Ovary (tissue), 9 donors: Measurements from ENCODE around the gene RDH8. TPM values are rescaled to one million over a fixed set of nuclear protein-coding genes. Genes with fewer than 3 reads are reported as not detected.

Experiments used
- DNase-seq, 5 donors: peaks; one replicate each; pipeline ENCODE4 v3.0.0-alpha.2; 2019 to 2020
- H3K27ac ChIP-seq, 2 donors: fragments of 200-600 bp; one replicate each; pipeline versions ENCODE4 v1.5.1 to v1.8.0; 2019 to 2022
- H3K27me3 ChIP-seq: fragments of 200-600 bp; one replicate; pipeline ENCODE4 v1.8.0; 2022
- H3K36me3 ChIP-seq: fragments of 200-600 bp; sonication (generic); one replicate; pipeline ENCODE4 v1.5.1; 2019
- H3K4me1 ChIP-seq: one replicate; pipeline ENCODE4 v1.8.1; 2013; ENCODE audit warnings: mild to moderate bottlenecking, moderate library complexity; ENCODE audit not compliant: insufficient read depth
- H3K4me3 ChIP-seq: fragments of 200-600 bp; sonication (generic); one replicate; pipeline ENCODE4 v1.5.1; 2017
- H3K9me3 ChIP-seq, 2 donors: fragments of 200-600 bp in 1 of 2; sonication (generic) in 1 of 2; one replicate each; pipeline versions ENCODE4 v1.5.1 to v1.8.1; 2013 to 2019; ENCODE audit warnings: mild to moderate bottlenecking in 1 of 2, moderate library complexity in 1 of 2
- EP300 ChIP-seq: sonication (generic); formaldehyde crosslinking; IDR thresholded peaks from one replicate; pipeline ENCODE4 v1.6.1; 2017; ENCODE audit warnings: antibody characterized with exemption
- POLR2A ChIP-seq: fragments of 450-650 bp; IDR thresholded peaks from one replicate; pipeline ENCODE4 v1.6.1; 2017; ENCODE audit warnings: antibody characterized with exemption, mild to moderate bottlenecking, moderate library complexity
- WGBS, 3 donors: extraction: QIAGEN DNeasy Blood & Tissue Kit in 1 of 3; methylation state at CpG; one replicate each; pipeline versions ENCODE4 v1.1.5 to v1.1.7; 2013 to 2017; 5-methylcytosine and 5-hydroxymethylcytosine counted together
- intact Hi-C, 4 donors: fragments of 100-400 bp; cut with DNase I; formaldehyde crosslinking; loops; one replicate each; pipeline versions ENCODE4 v1.11.0 to v1.15.1; 2022 to 2023
- polyA plus RNA-seq, 2 donors: library from polyadenylated mRNA; stranded (reverse); fragments of 200-250 nt in 1 of 2; fragments of 350-450 nt in 1 of 2; fragmentation: Illumina TruSeq in 1 of 2; extraction: RNeasy Lipid Tissue Mini Kit (QIAGEN cat#74804) in 1 of 2; gene quantifications; one replicate each; pipeline ENCODE4 v1.2.3, GENCODE V29; 2013 to 2014
- total RNA-seq, 7 donors: library from RNA; depleted of rRNA in 2 of 7; stranded (reverse); fragments of >200 nt in 2 of 7; fragmentation: NEBNext Ultra II Directional in 3 of 7; extraction: Animal tissue kit (Norgen Biotek cat#: 25700) in 3 of 7; gene quantifications; one replicate each; pipeline versions ENCODE4 v1.1.0 to v1.2.4, GENCODE V29; 2016 to 2023
- TF ChIP-seq, protein P1 (sequence below), 3 donors: fragments of 450-650 bp in 2 of 3; fragments of 200-600 bp in 1 of 3; IDR thresholded peaks; one replicate each; pipeline versions ENCODE4 v1.5.1 to v1.8.0; 2016 to 2022; ENCODE audit warnings: antibody characterized with exemption in 3 of 3, mild to moderate bottlenecking in 1 of 3
- donor health status: DM: no; HTN: no; CAD: no; lungs with moderate emphysema.
- donor health status: DM: no; HTN: no; CAD: no.
- donor health status: Bipolar disorder and iron deficiency.
- donor health status: DM: yes; HTN: yes; CAD: no.
- donor health status: DM: no; HTN: no; CAD: no.
- donor health status: DM: yes; HTN: yes; CAD: no.

Gene RDH8
- total and polyA plus RNA-seq, 9 donors: not detected

DNA sequence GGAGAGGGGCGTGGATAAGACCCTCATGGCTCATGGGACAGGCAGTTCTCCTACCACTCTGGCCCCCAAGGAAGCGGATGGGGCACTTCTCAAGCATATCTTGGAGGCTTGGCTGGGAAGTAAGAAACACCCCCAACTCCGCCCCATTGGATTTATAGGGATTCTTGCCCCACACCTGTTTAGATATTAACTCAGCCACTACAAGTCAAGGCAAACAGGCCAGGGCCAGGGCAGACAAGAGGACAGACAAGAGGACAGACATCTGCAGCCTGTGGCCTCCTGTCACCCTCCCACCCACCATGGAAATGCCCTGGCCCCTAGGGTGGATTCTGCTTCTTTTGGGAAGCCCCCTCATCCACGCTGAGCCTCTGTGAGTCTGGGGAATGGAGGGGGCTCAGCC is 24.1 kb downstream of the RDH8 start:
- 52 to 65% (median 61%) methylated on average over 4 of the region's 4 CpGs for WGBS, 3 donors
- intact Hi-C loops: no loop called here
- TF ChIP-seq EP300 (no peak), POLR2A (no peak)
- TF ChIP-seq, protein P1, sequence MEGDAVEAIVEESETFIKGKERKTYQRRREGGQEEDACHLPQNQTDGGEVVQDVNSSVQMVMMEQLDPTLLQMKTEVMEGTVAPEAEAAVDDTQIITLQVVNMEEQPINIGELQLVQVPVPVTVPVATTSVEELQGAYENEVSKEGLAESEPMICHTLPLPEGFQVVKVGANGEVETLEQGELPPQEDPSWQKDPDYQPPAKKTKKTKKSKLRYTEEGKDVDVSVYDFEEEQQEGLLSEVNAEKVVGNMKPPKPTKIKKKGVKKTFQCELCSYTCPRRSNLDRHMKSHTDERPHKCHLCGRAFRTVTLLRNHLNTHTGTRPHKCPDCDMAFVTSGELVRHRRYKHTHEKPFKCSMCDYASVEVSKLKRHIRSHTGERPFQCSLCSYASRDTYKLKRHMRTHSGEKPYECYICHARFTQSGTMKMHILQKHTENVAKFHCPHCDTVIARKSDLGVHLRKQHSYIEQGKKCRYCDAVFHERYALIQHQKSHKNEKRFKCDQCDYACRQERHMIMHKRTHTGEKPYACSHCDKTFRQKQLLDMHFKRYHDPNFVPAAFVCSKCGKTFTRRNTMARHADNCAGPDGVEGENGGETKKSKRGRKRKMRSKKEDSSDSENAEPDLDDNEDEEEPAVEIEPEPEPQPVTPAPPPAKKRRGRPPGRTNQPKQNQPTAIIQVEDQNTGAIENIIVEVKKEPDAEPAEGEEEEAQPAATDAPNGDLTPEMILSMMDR (IDR thresholded peaks at IDR 0.05): no peak
- no peaks in the 10 kb centered on the region for H3K4me1 ChIP-seq
- no peaks in the 10 kb centered on the region for H3K9me3 ChIP-seq
- no peaks in the 10 kb centered on the region for H3K36me3 ChIP-seq
- DNase-seq: no peak
- H3K4me3 ChIP-seq: no peak overlapping the region
- no peaks in the 10 kb centered on the region for H3K27me3 ChIP-seq
- H3K27ac ChIP-seq: no peak overlapping the region

DNA sequence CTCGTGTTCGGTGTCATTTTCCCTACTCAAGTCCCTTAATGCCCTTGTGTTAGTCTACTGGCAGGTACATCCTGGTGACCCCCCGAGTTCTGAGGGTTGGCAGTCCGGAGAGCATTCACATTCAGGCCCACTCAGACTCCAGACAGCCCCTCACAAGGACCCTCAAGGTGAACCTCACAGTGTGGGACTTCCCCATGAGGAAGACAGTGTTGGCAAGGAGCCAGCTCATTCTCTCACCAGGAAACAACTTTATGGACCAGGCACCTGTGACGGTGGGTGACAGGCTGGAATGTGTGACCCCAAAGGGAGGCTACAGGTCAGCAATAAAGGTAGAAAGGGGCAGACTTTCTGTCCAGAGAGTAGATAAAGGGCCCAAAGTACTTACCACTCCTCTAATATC is 24.5 kb downstream of the RDH8 start:
- intact Hi-C loops: no loop called here
- 65 to 74% (median 72%) methylated on average over 5 of the region's 5 CpGs for WGBS, 3 donors

DNA sequence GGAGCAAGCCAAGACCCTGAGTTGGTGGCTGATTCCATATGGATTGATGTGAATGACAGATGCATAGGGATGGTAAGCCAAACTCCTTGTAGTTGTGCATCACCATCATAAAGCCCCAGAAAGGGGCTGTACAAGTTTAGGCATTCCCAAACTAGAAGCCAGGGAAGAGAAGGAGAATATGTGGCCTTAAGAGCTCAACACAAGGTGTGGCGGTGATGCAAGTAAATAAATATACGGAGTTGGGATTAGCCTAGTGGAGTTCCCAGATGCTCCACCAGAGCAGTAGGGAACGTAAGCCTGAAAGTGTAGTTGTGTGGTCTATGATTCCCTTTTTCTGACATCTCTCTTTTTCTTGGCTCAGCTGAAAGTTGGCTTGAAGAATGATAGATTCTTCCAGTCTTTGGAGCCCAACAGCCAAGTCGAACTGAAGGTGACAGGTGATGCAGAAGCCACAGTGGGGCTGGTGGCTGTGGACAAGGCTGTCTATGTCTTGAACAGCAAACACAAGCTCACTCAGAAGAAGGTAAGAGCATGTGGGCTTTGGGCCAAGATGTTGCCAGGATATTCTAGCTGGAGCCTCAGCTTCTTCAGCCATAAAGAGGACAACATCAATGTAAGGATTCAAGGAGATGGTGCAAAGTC is 30.1 kb downstream of the RDH8 start:
- TF ChIP-seq, protein P1 (IDR thresholded peaks at IDR 0.05): no peak
- TF ChIP-seq POLR2A (no peak), EP300 (no peak)
- H3K36me3 ChIP-seq: no peaks in the 10 kb centered on the region
- H3K4me1 ChIP-seq: no peaks in the 10 kb centered on the region
- H3K4me3 ChIP-seq: no peak overlapping the region
- H3K27me3 ChIP-seq: no peaks in the 10 kb centered on the region
- peaks cover 11 to 12% of the 10 kb centered on the region in 2 donors for H3K9me3 ChIP-seq
- H3K27ac ChIP-seq: no peak overlapping the region
- 56 to 72% (median 71%) methylated on average over 4 of the region's 4 CpGs for WGBS, 3 donors
- intact Hi-C loops: no loop called here
- DNase-seq: no peak

More for the DNA sequence above, 24.5 kb downstream of the RDH8 start:
- H3K27me3 ChIP-seq: no peaks in the 10 kb centered on the region
- peaks cover 0 to 4% of the 10 kb centered on the region in 2 donors for H3K9me3 ChIP-seq
- H3K36me3 ChIP-seq: no peaks in the 10 kb centered on the region
- H3K4me3 ChIP-seq: no peak overlapping the region
- TF ChIP-seq, protein P1 (IDR thresholded peaks at IDR 0.05): no peak
- TF ChIP-seq POLR2A (no peak), EP300 (no peak)
- no peaks in the 10 kb centered on the region for H3K4me1 ChIP-seq
- no peak for DNase-seq
- no peak overlapping the region for H3K27ac ChIP-seq

DNA sequence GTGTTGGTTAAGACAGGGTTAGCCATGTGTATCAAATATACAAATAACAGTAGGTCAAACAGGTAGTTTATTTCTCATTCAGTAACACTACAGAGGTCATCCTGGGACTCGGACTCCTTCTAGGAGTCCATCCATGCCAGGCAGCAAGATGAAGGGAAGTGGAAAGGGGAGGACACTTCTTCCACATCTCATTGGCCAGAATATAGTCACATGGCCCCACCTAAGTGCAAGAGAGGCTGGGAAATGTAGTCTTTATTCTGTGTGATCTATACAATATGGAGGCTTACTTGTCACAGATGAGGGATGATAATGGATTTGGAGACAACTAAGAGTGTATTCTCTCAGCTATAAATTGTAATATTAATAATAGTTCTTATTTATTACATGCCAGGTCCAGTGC is 31.1 kb downstream of the RDH8 start:
- TF ChIP-seq POLR2A (no peak), EP300 (no peak)
- TF ChIP-seq, protein P1 (IDR thresholded peaks at IDR 0.05): no peak
- Histone ChIP-seq H3K27ac (no peak overlapping the region), H3K27me3 (no peaks in the 10 kb centered on the region), H3K4me1 (no peaks in the 10 kb centered on the region), H3K4me3 (no peak overlapping the region), H3K9me3 (peaks cover 11 to 12% of the 10 kb centered on the region in 2 donors), H3K36me3 (no peaks in the 10 kb centered on the region)
- DNase-seq: no peak
- WGBS, 3 donors: 74 to 91% (median 75%) methylated on average over 1 of the region's 1 CpG
- intact Hi-C loops: no loop called here
